ENCODE measurements around the gene PHGDH.
"Not testable (repeated sequence)": the region's sequence is repeated elsewhere in the genome, so short reads cannot be mapped to it uniquely, and the experiment has no call there.

Gene PHGDH

GRCh38 chr1:119771770-119772169, 60.0 kb downstream of the PHGDH start:
- DNase-seq (ENCODE audit: low spot score), result no peak
- Mint-ChIP-seq H3K36me3 (ENCODE audit: low read depth) (no peaks in the 10 kb centered on the region), H3K4me3 (no peak overlapping the region), H3K27ac (no peak overlapping the region), H3K27me3 (ENCODE audit: low read depth) (peaks cover 34% of the 10 kb centered on the region), H3K4me1 (ENCODE audit: low read depth) (no peaks in the 10 kb centered on the region), H3K9me3 (no peaks in the 10 kb centered on the region)

GRCh38 chr1:119772298-119772697, 60.6 kb downstream of the PHGDH start:
- Mint-ChIP-seq H3K4me1 (ENCODE audit: low read depth) (no peaks in the 10 kb centered on the region), H3K9me3 (no peaks in the 10 kb centered on the region), H3K36me3 (ENCODE audit: low read depth) (no peaks in the 10 kb centered on the region), H3K4me3 (no peak overlapping the region), H3K27me3 (ENCODE audit: low read depth) (peaks cover 30% of the 10 kb centered on the region), H3K27ac (no peak overlapping the region)
- DNase-seq (ENCODE audit: low spot score), result no peak

- H3K36me3 Mint-ChIP-seq (ENCODE audit: low read depth), result no peaks in the 10 kb centered on the region
Measured at GRCh38 chr1:119773711-119774241, 62.0 kb downstream of the PHGDH start.

GRCh38 chr1:119774746-119775490, 63.2 kb downstream of the PHGDH start:
- Mint-ChIP-seq H3K27me3 (ENCODE audit: low read depth) (peaks cover 22% of the 10 kb centered on the region), H3K4me3 (no peak overlapping the region), H3K27ac (no peak overlapping the region), H3K4me1 (ENCODE audit: low read depth) (peaks cover 3% of the 10 kb centered on the region), H3K36me3 (ENCODE audit: low read depth) (no peaks in the 10 kb centered on the region), H3K9me3 (no peaks in the 10 kb centered on the region)
- DNase-seq (ENCODE audit: low spot score), result no peak

More at GRCh38 chr1:119773711-119774241, 62.0 kb downstream of the PHGDH start:
- Mint-ChIP-seq H3K9me3 (no peaks in the 10 kb centered on the region), H3K4me3 (no peak overlapping the region), H3K27ac (no peak overlapping the region), H3K27me3 (ENCODE audit: low read depth) (peaks cover 20% of the 10 kb centered on the region), H3K4me1 (ENCODE audit: low read depth) (no peaks in the 10 kb centered on the region)
- no peak for DNase-seq (ENCODE audit: low spot score)

- Mint-ChIP-seq H3K27ac (no peak overlapping the region), H3K27me3 (ENCODE audit: low read depth) (peaks cover 42% of the 10 kb centered on the region), H3K4me3 (no peak overlapping the region)
Measured at GRCh38 chr1:119778359-119778758, 66.6 kb downstream of the PHGDH start.

GRCh38 chr1:119778886-119779560, 67.3 kb downstream of the PHGDH start:
- Mint-ChIP-seq H3K4me1 (ENCODE audit: low read depth) (peaks cover 17% of the 10 kb centered on the region), H3K27ac (no peak overlapping the region), H3K9me3 (no peaks in the 10 kb centered on the region), H3K27me3 (ENCODE audit: low read depth) (peaks cover 44% of the 10 kb centered on the region), H3K4me3 (no peak overlapping the region), H3K36me3 (ENCODE audit: low read depth) (no peaks in the 10 kb centered on the region)
- DNase-seq (ENCODE audit: low spot score), result no peak

More at GRCh38 chr1:119778359-119778758, 66.6 kb downstream of the PHGDH start:
- H3K4me1 Mint-ChIP-seq (ENCODE audit: low read depth), result peaks cover 12% of the 10 kb centered on the region
- H3K9me3 Mint-ChIP-seq, result no peaks in the 10 kb centered on the region
- no peaks in the 10 kb centered on the region for H3K36me3 Mint-ChIP-seq (ENCODE audit: low read depth)
- no peak for DNase-seq (ENCODE audit: low spot score)

- Mint-ChIP-seq H3K27ac (no peak overlapping the region), H3K4me3 (no peak overlapping the region), H3K4me1 (ENCODE audit: low read depth) (peaks cover 18% of the 10 kb centered on the region), H3K27me3 (ENCODE audit: low read depth) (peaks cover 48% of the 10 kb centered on the region), H3K9me3 (no peaks in the 10 kb centered on the region), H3K36me3 (ENCODE audit: low read depth) (no peaks in the 10 kb centered on the region)
- DNase-seq (ENCODE audit: low spot score), result no peak
Measured at GRCh38 chr1:119779869-119780356, 68.2 kb downstream of the PHGDH start.

GRCh38 chr1:119781434-119782210, 69.9 kb downstream of the PHGDH start:
- peaks cover 46% of the 10 kb centered on the region for H3K27me3 Mint-ChIP-seq (ENCODE audit: low read depth)
- H3K27ac Mint-ChIP-seq, result no peak overlapping the region
- H3K9me3 Mint-ChIP-seq, result no peaks in the 10 kb centered on the region
- no peak overlapping the region for H3K4me3 Mint-ChIP-seq
- H3K36me3 Mint-ChIP-seq (ENCODE audit: low read depth), result no peaks in the 10 kb centered on the region
- peaks cover 30% of the 10 kb centered on the region for H3K4me1 Mint-ChIP-seq (ENCODE audit: low read depth)
- DNase-seq (ENCODE audit: low spot score), result no peak

- no peak overlapping the region for H3K4me3 Mint-ChIP-seq
- peaks cover 44% of the 10 kb centered on the region for H3K27me3 Mint-ChIP-seq (ENCODE audit: low read depth)
- no peaks in the 10 kb centered on the region for H3K9me3 Mint-ChIP-seq
- DNase-seq (ENCODE audit: low spot score), result no peak
- H3K27ac Mint-ChIP-seq, result no peak overlapping the region
- no peaks in the 10 kb centered on the region for H3K36me3 Mint-ChIP-seq (ENCODE audit: low read depth)
- H3K4me1 Mint-ChIP-seq (ENCODE audit: low read depth), result peaks cover 36% of the 10 kb centered on the region
Measured at GRCh38 chr1:119782631-119783325, 71.0 kb downstream of the PHGDH start.

- peaks cover 36% of the 10 kb centered on the region for H3K4me1 Mint-ChIP-seq (ENCODE audit: low read depth)
- H3K36me3 Mint-ChIP-seq (ENCODE audit: low read depth), result no peaks in the 10 kb centered on the region
- H3K9me3 Mint-ChIP-seq, result no peaks in the 10 kb centered on the region
- H3K27me3 Mint-ChIP-seq (ENCODE audit: low read depth), result peaks cover 44% of the 10 kb centered on the region
- no peak for DNase-seq (ENCODE audit: low spot score)
- no peak overlapping the region for H3K4me3 Mint-ChIP-seq
- peak overlapping the region; percentile 67 for H3K27ac Mint-ChIP-seq
Measured at GRCh38 chr1:119783354-119784185, 71.8 kb downstream of the PHGDH start.

- no peak overlapping the region for H3K27ac Mint-ChIP-seq
- H3K9me3 Mint-ChIP-seq, result no peaks in the 10 kb centered on the region
- no peaks in the 10 kb centered on the region for H3K36me3 Mint-ChIP-seq (ENCODE audit: low read depth)
- no peak for DNase-seq (ENCODE audit: low spot score)
- peaks cover 37% of the 10 kb centered on the region for H3K4me1 Mint-ChIP-seq (ENCODE audit: low read depth)
- H3K27me3 Mint-ChIP-seq (ENCODE audit: low read depth), result peaks cover 46% of the 10 kb centered on the region
- H3K4me3 Mint-ChIP-seq, result no peak overlapping the region
Measured at GRCh38 chr1:119784191-119784781, 72.6 kb downstream of the PHGDH start.

GRCh38 chr1:119786046-119786445, 74.3 kb downstream of the PHGDH start:
- not testable (repeated sequence) for H3K36me3 Mint-ChIP-seq (ENCODE audit: low read depth); H3K4me3 Mint-ChIP-seq; H3K27ac Mint-ChIP-seq; DNase-seq (ENCODE audit: low spot score); H3K9me3 Mint-ChIP-seq
- Mint-ChIP-seq H3K4me1 (ENCODE audit: low read depth) (peaks cover 33% of the 10 kb centered on the region), H3K27me3 (ENCODE audit: low read depth) (peaks cover 42% of the 10 kb centered on the region)

Data from T-helper 2 cell treated with Interferon-gamma antibody and Interleukin-4, amounts not matched to agents 5 μg/mL and 100 μg/mL, for 36 hours (primary cell).